Body of pancreas (tissue), 4 donors: ENCODE data around the gene ZNF846.
"Not testable (repeated sequence)": the region's sequence is repeated elsewhere in the genome, so short reads cannot be mapped to it uniquely, and the experiment has no call there.

ENCODE experiments used
- CTCF ChIP-seq, 7 experiments: fragments of 450-650 bp in 4 of 7; fragments of 200-600 bp in 3 of 7; sonication (generic) in 3 of 7; IDR thresholded peaks; one replicate each; pipeline ENCODE4 v1.5.1; 2016 to 2019; ENCODE audit warnings: antibody characterized with exemption in 7 of 7
- POLR2A ChIP-seq, 3 donors: fragments of 450-650 bp; IDR thresholded peaks; one replicate each; pipeline ENCODE4 v1.6.1; 2016; ENCODE audit warnings: antibody characterized with exemption in 3 of 3, mild to moderate bottlenecking in 2 of 3

GRCh38 chr19:9725508-9726201, 42.9 kb downstream of the ZNF846 start:
- TF ChIP-seq CTCF, POLR2A (IDR thresholded peaks at IDR 0.05): not testable (repeated sequence)
